ENCODE results near the gene SYNJ1.

SYNJ1 gene

GRCh38 chr21:32590130-32590529 is 137.7 kb downstream of the SYNJ1 start:
- no peak overlapping the region for H3K27ac ChIP-seq

GRCh38 chr21:32587651-32588050 is 140.2 kb downstream of the SYNJ1 start:
- H3K27ac ChIP-seq: no peak overlapping the region
- no peak for DNase-seq (ENCODE audit: low read depth, low spot score)

More at GRCh38 chr21:32590130-32590529, 137.7 kb downstream of the SYNJ1 start:
- DNase-seq (ENCODE audit: low read depth, low spot score): no peak

GRCh38 chr21:32587120-32587519 is 140.7 kb downstream of the SYNJ1 start:
- no peak for DNase-seq (ENCODE audit: low read depth, low spot score)
- no peak overlapping the region for H3K27ac ChIP-seq

- H3K27ac ChIP-seq: no peak overlapping the region
- DNase-seq (ENCODE audit: low read depth, low spot score): no peak
Measured at GRCh38 chr21:32585970-32586369, 141.8 kb downstream of the SYNJ1 start.

GRCh38 chr21:32585042-32585710 is 142.6 kb downstream of the SYNJ1 start, which contains the start of gene TCP10L:
Gene TCP10L, minus strand, starts transcription at chr21:32585523. Its CDS starts 1,219 bp downstream, at chr21:32584304.
- DNase-seq (ENCODE audit: low read depth, low spot score): no peak
- H3K27ac ChIP-seq: no peak within 1 kb of the TSS

- H3K27ac ChIP-seq: no peak overlapping the region
- no peak for DNase-seq (ENCODE audit: low read depth, low spot score)
Measured at GRCh38 chr21:32584472-32584871, 143.3 kb downstream of the SYNJ1 start.

GRCh38 chr21:32581732-32582131 is 146.1 kb downstream of the SYNJ1 start:
- no peak for DNase-seq (ENCODE audit: low read depth, low spot score)
- no peak overlapping the region for H3K27ac ChIP-seq

GRCh38 chr21:32580949-32581348 is 146.9 kb downstream of the SYNJ1 start:
- no peak overlapping the region for H3K27ac ChIP-seq
- DNase-seq (ENCODE audit: low read depth, low spot score): no peak

All from epithelial cell of prostate (primary cell).